GM18868 (cell line): Measurements from ENCODE around the gene HBA1.
"Not testable (repeated sequence)": the region's sequence is repeated elsewhere in the genome, so short reads cannot be mapped to it uniquely, and the experiment has no call there.

Experiments
- ATAC-seq: cut with Tn5 transposase; IDR thresholded peaks from one replicate; pipeline ENCODE4 v1.9.1; 2021; ENCODE audit warnings: mild to moderate bottlenecking, moderate library complexity; ENCODE audit not compliant: unreplicated experiment

HBA1 gene

GRCh38 chr16:176477-177382, at the start of gene HBA1:
TSS of gene HBA1 (plus strand) at chr16:176680. CDS start at chr16:176717, 37 bp downstream.
- not testable (repeated sequence) for ATAC-seq

- ATAC-seq, result no peak
Observed at GRCh38 chr16:129075-129474, 47.4 kb upstream of the HBA1 start.

- ATAC-seq, result no peak
Observed at GRCh38 chr16:130533-131173, 45.8 kb upstream of the HBA1 start.

- no peak for ATAC-seq
Observed at GRCh38 chr16:132120-132519, 44.4 kb upstream of the HBA1 start.

- ATAC-seq, result no peak
Observed at GRCh38 chr16:133716-134115, 42.8 kb upstream of the HBA1 start.

GRCh38 chr16:138049-138417, 38.4 kb upstream of the HBA1 start:
- no peak for ATAC-seq

- ATAC-seq, result no peak
Observed at GRCh38 chr16:140175-140857, 36.2 kb upstream of the HBA1 start.

GRCh38 chr16:142405-142967, 34.0 kb upstream of the HBA1 start:
- ATAC-seq, result no peak

GRCh38 chr16:143047-143446, 33.4 kb upstream of the HBA1 start:
- ATAC-seq, result no peak

GRCh38 chr16:143456-143855, 33.0 kb upstream of the HBA1 start:
- ATAC-seq, result no peak

- ATAC-seq, result no peak
Observed at GRCh38 chr16:144797-145252, 31.7 kb upstream of the HBA1 start.

GRCh38 chr16:146646-147045, 29.8 kb upstream of the HBA1 start:
- ATAC-seq, result no peak

- no peak for ATAC-seq
Observed at GRCh38 chr16:149024-149660, 27.3 kb upstream of the HBA1 start.

- no peak for ATAC-seq
Observed at GRCh38 chr16:152141-153128, 24.0 kb upstream of the HBA1 start, which contains the start of gene HBZ. TSS of gene HBZ (plus strand) at chr16:152644. CDS start at chr16:152910, 266 bp downstream.

- ATAC-seq, result not testable (repeated sequence)
Observed at GRCh38 chr16:153129-153521, 23.4 kb upstream of the HBA1 start.

- ATAC-seq, result not testable (repeated sequence)
Observed at GRCh38 chr16:153550-154216, 22.8 kb upstream of the HBA1 start.

- ATAC-seq, result no peak
Observed at GRCh38 chr16:154217-155030, 22.1 kb upstream of the HBA1 start.

- no peak for ATAC-seq
Observed at GRCh38 chr16:155031-155398, 21.5 kb upstream of the HBA1 start.
